Skeletal muscle cell (primary cell): ENCODE data around the gene SVIL.
"Not testable (repeated sequence)": the region's sequence is repeated elsewhere in the genome, so short reads cannot be mapped to it uniquely, and the experiment has no call there.

ENCODE experiments used
- DNase-seq: peaks from one replicate; pipeline ENCODE4 v3.0.0-alpha.2; 2010; ENCODE audit warnings: low read depth
- H3K4me3 ChIP-seq: 2 replicates; pipeline ENCODE4 v1.5.1; 2011; ENCODE audit warnings: low read depth, mild to moderate bottlenecking, control low read depth, low read length, moderate library complexity

The SVIL gene

DNA sequence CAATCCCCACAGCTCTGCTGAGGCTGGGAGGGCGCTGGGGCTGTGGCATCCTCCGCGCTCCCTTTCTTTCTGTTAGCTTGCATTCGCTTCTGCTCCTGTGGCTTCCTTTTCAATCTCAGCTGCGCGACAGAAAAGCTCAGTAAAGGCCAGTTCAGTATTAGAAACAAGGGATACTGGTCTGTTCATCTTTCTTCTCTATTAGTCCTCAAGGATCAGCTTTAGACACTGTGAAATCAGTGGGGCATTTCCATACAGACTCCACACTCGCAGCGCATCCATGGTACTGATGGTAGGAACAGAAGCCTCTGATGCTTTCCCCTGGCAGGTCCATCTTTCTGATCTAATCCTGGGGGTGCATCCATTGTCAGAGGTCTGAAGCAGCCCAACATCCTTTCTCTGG is 182.2 kb downstream of the SVIL start:
- H3K4me3 ChIP-seq, result no peak overlapping the region
- DNase-seq, result no peak

DNA sequence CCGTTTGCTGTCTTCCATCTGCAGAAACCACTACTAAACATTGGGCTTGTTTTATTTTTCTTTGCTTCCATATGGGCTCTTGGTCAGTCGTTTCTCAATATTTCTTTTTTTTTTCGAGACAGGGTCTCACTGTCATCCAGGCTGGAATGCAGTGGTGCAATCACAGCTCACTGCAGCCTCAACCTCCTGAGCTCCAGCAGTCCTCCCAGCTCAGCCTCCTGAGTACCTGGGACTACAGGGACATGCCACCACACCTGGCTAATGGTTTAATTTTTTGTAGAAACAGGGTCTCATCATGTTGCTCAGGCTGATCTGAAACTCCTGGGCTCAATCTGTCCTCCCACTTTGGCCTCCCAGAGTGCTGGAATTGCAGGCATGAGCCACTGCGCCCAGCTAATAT is 182.8 kb downstream of the SVIL start:
- no peak overlapping the region for H3K4me3 ChIP-seq
- no peak for DNase-seq

DNA sequence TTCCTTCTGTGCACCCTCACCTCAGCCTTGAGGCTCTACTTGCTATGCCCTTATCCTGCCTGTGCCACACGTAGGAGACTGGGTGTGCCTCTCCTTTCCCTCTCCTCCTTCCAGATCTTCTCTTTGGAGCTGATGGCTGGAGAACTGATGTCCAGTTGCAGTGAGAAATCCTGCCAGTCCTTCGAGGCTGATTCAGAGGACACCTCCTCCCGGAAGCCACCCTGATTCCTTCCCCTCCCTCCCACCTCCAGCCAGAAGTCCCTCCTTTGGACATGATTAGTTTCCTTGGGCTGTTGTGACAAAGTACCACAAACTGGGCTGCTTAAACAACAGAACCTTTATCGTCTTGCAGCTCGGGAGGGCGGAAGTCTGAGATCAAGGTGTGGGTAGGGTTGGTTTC is 184.4 kb downstream of the SVIL start:
- no peak overlapping the region for H3K4me3 ChIP-seq
- DNase-seq, result no peak

DNA sequence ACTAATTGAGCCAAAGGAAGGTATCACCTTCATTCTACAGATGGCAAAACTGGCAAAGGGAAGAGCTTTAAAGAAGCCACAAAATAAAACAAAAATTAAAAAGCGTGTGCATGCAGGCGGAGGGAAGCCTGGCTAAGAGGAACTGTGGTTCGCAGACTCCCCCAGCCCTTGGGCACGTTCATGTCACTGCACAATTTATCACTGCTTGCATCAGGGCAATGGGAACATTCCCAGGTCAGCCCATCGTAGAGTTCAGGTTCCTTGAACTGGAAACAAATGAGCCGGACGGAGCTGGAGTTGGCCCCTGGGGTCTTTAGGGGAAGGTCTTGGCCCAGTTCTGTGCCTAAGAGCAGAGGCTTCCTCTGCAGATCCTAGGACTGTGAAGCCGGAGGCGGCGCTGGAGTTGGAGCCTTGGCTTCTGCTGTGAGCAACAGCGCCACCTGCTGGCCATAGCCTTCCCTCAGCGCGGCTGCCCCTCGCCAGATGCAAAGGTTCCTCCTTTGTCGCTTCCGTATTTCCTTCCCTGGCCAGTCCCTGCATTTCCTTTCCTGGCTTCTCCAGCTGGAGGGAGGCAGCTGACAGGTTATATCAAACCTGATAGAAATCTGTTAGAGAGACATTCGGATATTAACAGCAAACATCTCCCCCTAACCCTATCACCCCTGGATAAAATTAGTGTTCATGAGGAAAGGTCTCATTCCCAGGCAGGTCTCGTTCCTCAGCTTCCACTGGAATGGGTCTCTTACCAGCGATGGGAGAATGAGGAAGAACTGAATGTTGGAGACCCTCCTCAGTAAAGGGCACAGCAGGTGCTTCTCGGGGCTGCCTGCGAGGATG is 185.8 kb downstream of the SVIL start:
- not testable (repeated sequence) for H3K4me3 ChIP-seq, DNase-seq

DNA sequence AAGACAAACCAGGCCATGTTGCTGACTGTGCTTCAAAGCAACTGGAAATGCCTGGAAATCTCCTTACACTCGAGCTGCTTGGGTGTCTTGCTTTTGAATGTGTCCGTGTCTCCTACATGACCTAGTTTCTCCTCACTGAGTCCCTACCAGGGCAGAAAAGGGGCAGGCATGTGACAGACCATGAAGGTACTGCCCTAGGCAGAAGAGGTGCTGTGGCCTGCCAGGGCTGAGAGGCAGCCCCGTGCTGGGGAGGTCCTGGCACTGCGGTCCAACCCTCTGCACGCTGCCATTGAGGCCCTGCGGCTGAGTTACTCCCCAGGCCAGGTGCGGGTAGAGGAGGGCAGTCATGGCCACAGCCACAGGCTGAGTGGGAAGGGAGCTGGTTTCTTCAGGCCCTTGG is 186.6 kb downstream of the SVIL start:
- no peak overlapping the region for H3K4me3 ChIP-seq
- DNase-seq, result no peak

DNA sequence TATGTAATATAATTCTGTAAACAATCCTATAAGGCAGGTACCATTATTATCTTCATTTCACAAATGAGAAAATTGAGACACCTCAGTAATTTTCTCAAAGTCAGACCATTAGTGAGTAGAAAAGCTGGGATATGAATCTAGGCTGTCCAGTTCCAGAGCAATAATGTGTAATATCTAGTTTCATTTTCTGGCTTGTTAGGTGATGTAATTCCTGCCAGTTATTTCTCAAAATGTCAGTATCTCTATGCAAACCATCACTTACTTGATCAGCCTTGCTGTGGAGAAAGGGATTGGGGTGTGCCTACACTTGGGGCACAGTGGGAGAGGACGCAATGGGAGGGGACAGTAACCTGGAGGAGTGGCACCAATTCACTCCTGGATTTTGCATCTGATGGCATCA is 188.4 kb downstream of the SVIL start:
- no peak for DNase-seq

DNA sequence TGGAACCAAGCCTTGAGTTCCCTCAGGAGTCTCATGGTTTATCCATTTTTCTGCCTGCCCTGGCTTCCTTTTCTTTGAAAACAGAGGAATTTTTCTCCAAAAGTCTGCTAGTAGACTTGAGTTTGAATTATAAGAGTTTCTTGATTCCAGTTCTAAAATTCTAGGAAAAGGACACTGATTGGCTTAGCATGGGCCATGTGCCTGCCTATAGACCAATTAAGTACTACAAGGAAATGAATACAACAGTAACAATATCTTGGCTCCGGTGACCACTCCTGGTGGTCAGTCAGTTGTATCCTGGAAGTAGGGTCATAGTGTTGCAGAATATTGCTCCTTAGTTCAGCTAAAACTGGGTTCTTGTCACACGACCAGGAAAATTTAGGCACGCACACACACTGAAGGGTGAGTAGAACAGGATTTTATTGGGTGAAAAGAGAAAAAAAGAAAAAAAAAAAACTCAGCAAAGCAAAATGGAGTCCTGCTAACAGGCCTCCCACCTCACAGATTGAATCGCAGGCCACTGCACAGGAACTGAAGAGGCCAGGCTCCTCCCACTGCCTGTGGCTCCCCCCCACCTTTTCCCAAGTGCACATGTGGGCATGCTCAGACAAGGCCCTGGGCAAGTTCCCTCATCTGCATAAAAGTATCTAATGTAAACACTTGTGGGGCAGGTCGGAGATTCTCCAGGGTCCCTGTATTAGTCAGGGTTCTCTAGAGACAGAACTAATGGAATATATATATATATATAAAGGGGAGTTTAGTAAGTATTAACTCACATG is 190.8 kb downstream of the SVIL start:
- DNase-seq, result no peak
- no peak overlapping the region for H3K4me3 ChIP-seq

More for the DNA sequence above, 188.4 kb downstream of the SVIL start:
- H3K4me3 ChIP-seq, result no peak overlapping the region

DNA sequence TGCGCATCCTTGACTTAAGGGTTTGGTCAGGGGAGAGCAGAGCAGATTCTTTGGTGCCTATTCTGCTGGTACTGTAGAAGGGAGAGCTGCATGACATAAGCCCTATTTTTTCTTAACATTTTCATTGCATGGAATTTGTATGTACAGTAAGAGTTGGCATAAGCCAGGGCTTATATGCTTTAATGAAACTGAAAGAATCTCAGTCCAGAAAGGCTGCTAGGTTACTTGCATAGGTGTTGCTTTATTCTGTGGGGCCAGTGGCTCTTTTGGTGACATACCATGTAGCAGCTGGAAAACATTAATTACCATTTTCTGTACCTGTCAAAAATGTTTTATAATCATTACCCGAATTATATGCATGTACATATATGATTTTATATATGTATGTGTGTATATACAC is 193.8 kb downstream of the SVIL start:
- no peak overlapping the region for H3K4me3 ChIP-seq
- DNase-seq, result no peak

DNA sequence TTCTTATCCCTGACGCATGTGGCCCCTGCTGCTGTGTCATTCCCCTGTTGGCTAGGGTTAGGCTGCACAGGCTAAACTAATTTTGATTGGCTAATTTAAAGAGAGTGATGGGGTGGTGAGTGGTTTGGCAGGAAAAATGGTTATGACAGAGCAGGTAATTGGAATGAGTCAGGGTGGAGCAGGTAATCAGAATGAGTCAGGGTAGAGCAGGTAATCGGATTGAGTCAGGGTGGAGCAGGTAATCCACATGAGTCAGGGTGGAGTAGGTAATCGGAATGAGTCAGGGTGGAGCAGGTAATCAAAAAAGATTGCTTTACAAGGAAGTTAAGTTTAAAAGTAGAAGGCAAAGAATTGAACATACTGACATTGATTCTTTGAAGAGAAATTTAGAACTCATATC is 195.8 kb downstream of the SVIL start:
- H3K4me3 ChIP-seq, DNase-seq: not testable (repeated sequence)

DNA sequence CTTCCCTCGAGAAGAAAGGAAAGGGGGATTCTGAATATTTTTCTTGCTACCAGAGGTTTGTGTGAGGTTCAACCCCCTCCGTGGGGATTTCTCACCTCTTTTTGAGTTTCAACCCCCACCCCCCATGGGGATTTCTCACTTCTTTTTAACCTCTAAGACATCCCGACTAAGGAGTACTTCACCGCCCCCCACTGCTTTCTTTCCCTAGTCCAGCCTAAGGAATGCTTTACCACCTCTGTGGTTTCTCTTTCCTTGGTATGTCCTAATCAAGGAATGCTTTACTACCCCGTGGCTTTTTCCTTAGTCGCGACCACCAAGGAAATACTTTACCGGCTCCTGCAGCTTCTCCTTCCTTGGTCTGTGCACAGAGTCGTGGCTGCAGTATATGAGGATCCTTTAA is 196.5 kb downstream of the SVIL start:
- H3K4me3 ChIP-seq, result no peak overlapping the region
- DNase-seq, result no peak

DNA sequence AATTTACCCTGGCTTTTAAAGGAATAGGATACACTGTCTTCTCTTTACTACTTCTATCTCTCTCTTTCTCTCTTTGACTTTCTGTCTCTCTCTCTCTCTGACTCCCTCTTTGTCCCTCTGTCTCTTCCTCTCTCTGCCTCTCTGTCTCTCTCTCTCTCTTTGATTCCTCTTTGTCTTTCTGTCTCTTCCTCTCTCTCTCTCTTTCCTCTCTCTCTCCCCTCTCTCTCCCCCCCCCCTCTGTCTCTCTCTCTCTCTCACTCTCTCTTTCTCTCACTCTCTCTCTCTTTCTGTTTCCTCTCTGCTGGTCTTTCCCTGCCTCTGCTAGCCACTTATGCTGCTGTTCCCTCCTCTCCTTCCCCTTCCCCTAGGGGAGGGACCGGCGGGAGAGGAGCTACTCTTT is 196.9 kb downstream of the SVIL start:
- no peak overlapping the region for H3K4me3 ChIP-seq
- DNase-seq, result no peak

DNA sequence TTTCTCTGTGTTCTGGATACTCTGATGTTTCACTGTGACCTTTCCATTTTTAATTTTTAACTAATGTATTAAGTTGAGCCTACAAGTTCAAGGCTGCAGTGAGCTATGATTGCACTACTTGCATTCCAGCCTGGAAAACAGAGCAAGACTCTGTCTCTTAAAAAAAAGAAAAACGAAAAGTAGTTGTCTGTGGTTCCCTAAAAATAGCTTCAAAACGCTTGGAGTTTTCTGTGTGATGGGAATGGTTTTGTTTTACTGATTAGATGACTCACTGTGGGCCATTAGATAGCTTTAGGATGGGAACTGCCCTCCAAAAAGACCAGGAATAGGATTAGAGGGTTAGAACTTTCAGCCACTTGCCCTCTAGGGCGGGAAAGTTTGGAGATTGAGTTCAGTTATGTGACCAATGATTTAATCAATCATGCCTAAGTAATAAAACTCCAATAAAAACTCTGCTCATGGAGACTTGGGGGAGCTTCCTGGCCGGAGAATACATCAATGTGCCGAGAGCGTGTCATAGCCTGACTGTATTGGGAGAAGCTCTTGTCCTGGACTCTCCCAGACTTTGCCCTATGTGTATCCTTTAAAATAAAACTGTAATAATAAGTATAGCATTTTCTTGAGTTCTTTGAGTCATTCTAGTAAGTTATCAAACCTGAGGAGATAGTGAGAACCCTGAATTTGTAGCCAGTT is 198.8 kb downstream of the SVIL start:
- no peak for DNase-seq
- no peak overlapping the region for H3K4me3 ChIP-seq

DNA sequence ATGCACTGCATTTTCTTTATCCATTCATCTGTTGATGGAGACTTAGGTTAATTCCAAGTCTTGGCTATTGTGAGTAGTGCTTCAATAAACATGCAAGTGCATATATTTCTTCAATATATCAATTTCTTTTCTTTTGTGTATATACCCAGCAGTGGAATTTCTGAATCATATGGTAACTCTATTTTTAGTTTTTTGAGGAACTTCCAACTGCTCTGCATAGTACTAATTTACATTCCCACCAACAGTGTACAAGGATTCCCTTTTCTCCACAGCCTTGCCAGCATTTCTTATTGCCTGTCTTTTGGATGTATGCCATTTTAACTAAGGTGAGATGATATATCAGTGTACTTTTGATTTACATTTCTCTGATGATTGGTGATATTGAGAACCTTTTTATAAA is 200.7 kb downstream of the SVIL start:
- no peak overlapping the region for H3K4me3 ChIP-seq
- no peak for DNase-seq

DNA sequence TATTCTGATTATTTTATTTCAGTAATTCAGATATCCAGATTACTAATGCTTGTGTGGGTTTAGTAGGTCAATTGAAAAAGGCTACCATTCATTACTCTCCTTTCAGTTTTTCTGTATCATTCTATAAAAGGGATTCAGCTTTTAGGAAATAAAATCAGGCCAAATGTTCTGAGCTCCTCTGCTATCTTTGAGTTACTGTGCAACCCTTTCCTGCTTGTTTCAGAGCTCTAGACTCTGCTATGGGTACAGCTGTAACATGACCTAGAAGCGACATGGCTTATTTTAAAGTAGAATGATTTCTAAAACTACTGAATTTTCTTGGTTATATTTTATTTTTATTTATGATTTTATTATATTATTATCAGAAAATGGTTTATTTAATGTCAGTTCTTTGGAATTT is 203.1 kb downstream of the SVIL start:
- no peak for DNase-seq
- H3K4me3 ChIP-seq, result no peak overlapping the region

DNA sequence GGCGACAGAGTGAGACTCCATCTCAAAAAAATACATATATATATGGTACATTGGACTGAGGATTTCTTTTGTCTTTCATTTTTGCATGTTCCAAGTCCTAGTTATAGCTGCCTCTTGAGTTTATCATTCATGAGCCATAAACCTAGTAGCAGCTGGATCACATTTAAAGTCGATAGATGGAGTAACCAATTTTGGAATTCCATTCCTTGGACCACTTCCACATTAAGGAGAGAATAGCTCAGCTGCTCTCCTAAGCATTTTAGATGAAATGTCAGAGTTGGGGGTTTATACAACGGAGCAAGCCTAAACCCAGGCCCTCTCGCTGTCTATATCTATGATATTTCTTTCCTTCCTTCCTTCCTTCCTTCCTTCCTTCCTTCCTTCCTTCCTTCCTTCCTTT is 204.7 kb downstream of the SVIL start:
- DNase-seq, result no peak
- H3K4me3 ChIP-seq, result no peak overlapping the region

DNA sequence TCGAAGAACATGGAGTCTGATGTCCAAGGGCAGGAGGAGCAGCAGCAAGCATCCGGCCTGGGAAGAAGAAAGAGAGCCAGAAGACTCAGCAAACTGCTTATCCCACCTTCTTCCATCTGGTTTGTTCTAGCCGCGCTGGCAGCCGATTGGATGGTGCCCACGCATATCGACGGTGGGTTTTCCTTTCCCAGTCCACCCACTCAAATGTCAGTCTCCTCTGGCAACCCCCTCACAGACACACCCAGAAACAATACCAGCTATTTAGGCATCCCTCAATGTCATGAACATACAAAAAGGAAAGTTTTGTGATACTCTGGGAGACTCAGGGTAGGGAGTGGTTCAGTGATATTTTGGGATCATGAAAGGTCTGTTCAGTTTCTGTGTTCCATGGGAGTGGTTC is 206.3 kb downstream of the SVIL start:
- no peak for DNase-seq
- H3K4me3 ChIP-seq, result no peak overlapping the region

DNA sequence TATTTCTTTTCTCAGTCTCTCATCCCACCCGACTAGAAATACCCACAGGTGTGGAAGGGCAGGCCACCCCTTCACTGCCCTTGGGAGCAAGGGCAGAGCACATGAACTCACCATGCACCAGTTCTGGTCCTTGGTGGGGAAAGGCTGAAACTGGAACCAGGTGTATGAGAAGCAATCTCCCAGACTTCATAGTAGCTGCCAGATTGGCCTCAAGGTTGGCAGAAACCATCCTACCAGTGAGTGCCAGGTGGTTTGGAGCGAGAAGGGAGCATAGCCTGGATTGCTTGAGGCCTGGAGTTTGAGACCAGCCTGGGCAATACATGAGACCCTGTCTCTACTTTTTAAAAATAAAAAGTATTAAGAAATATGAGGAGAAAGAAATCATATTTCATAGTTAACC is 207.1 kb downstream of the SVIL start:
- DNase-seq, result no peak
- no peak overlapping the region for H3K4me3 ChIP-seq

DNA sequence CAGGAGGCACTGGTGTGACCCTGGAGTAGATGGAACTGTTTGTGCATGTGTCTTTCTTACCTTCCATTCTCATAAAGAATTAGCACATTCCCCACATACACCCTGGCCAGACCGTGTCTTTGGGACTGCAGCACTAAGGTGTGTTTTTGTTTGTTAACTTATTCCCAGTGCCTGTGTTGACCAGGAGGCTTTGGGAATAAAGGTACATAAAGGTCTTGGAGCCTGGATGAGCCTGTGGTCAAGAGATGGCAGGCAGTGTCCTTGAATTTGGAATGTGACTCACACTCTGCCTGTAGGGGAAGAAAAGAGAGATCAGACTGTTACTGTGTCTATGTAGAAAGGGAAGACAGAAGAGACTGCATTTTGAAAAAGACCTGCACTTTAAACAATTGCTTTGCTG is 208.4 kb downstream of the SVIL start:
- no peak for DNase-seq
- no peak overlapping the region for H3K4me3 ChIP-seq

DNA sequence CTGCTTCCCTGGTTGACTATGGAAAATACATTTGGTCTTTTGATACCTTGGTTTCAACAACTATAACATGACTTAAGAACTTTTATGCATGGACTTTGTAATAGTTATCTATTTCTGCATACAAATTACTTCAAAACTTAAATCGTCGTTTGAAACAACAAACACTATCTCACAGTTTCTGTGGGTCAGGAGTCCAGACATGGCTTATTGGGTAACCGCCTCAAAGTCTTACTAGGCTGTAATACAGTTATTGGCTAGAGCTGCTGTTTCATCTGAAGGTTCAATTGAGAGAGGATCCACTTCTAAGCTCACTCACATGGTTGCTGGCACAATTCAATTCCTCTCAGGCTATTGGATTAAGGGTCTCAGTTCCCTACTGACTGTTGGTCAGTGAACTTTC is 210.8 kb downstream of the SVIL start:
- no peak for DNase-seq
- H3K4me3 ChIP-seq, result no peak overlapping the region

DNA sequence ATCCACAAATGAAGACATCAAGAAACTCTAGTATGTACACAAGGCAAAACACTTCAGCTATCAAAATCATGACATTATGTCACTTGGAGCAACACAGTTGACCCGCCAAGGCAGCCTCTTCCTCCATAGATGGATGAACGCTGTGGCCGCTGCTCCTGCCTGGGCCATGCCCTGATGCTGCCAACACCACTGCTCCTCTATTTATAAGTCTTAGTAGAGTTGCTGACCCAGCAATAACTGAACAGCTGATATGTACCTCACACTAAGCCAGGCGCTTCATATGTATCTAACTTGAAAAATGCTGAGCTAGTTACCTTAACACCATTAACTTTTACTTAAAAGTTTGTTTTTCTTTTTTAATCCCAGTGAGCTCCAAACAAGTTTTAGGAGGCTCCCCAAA is 214.0 kb downstream of the SVIL start:
- no peak for DNase-seq
- no peak overlapping the region for H3K4me3 ChIP-seq
